SK-N-MC (cell line): ENCODE data around the gene ERBB4.
"Not testable (repeated sequence)": the region's sequence is repeated elsewhere in the genome, so short reads cannot be mapped to it uniquely, and the experiment has no call there.

ENCODE experiments used
- EZH2 ChIP-seq: fragments of 200-600 bp; sonication (generic); IDR thresholded peaks from one replicate; pipeline ENCODE4 v1.6.1; 2017; ENCODE audit warnings: antibody characterized with exemption
- FOXP2 ChIP-seq: optimal IDR thresholded peaks from 2 replicates; pipeline ENCODE3; 2011; ENCODE audit warnings: mild to moderate bottlenecking, moderate library complexity; ENCODE audit not compliant: insufficient read depth; ENCODE audit errors: extremely low read length, control extremely low read depth
- POLR2AphosphoS5 ChIP-seq: IDR thresholded peaks from 2 replicates; pipeline ENCODE4 v1.6.1; 2012; ENCODE audit warnings: mild to moderate bottlenecking, low read depth, low read length, borderline replicate concordance

DNA sequence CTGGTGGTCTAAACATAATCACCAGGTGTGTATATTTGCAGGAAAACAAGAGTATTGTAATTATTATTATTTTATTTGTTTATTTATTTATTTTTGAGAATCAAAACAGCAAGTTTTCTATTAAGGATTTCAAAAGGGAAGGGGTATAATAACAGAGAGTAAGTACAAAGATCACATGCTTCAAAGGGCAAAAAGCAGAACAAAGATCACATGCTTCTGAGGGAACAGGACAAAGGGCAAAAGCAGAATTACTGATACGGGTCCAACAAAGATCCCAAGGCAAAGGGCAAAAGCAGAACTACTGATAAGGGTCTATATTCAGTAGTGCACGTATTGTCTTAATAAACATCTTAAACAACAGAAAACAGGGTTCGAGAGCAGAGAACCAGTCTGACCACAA lies 528.3 kb downstream of the ERBB4 start:
- not testable (repeated sequence) for TF ChIP-seq EZH2, POLR2AphosphoS5, FOXP2
